GM19035 (cell line): Measurements from ENCODE around the gene ADORA1.

Source experiments
- ATAC-seq: cut with Tn5 transposase; IDR thresholded peaks from one replicate; pipeline ENCODE4 v1.9.1; 2021; ENCODE audit not compliant: unreplicated experiment

The ADORA1 gene

DNA sequence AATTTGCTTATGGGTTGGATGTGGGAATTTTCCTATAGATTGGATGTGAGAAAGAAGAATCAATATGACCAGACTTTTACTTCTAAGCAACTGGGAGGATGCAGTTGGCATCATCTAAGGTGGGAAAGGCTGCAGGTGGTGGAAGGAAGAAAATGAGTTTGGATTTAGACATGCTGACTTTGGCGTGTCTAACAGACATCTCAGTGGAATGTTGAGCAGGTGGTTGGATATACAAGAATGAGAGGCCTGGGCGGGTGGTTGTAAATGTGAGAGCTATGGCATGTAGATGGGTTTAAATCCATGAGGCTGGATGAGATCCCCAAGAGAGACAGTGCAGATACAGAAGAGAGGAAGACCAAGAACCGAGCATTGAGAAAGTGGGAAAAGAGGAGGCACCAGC lies 10.5 kb downstream of the ADORA1 start:
- ATAC-seq, result no peak

DNA sequence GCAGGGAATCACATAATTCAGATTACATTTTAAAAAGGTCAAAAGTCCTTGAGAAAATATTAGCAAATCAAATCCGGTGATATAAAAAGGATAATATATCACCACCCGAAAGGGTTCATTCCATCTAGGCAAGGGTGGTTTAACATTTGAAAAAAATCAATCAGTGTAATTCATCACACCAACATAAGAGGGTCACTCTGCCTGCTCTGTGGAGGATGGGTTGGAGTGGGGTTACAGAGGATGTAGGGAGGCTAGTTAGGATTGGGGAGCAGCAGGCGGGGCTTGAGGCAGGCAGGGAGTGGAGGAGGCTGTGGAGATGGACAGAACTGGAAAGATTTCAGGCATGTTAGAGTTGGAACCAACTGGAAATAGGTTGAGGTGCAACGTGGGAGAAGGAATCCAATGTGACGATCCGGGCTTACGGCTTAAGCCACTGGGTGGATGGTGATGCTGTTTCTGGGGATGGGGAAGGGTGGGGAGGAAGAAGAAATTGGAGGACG lies 12.5 kb downstream of the ADORA1 start:
- no peak for ATAC-seq

DNA sequence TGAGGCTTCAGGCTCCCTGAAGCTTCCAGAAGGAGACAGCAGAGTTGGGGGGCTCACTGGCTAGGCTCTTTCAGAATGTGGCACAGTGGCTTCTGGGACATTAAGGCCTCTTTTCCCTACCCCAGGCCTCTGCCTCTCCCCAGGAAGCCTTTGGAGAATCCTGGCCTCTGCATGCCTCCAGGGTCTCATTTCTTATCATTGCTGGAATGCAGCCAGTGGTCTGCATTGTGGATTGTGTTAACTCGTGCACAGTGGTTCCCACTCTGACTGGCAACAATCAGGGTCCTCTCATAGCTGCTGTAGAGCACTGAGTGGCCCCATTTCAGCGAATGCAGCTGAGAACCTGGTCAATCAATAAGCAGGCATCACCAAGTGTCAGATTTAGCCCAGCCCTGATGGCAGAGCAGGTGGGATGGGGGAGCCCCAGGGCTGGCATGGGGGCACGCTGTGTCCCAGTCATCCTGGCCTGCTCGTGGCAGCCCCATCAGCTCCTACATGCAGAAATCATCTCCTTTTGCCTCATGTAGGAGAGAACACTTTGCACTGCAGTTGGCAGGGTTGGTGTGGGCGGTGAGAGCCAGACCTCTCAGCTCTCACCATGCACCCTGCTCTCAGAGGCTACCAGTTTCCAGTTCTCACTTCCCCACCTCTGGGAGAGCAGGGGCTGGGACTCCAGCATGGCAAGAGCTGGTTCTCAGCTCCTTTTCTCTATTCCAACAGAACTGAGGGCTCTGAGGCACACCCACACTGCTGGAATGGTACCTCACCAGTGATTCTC lies 13.4 kb downstream of the ADORA1 start:
- no peak for ATAC-seq

DNA sequence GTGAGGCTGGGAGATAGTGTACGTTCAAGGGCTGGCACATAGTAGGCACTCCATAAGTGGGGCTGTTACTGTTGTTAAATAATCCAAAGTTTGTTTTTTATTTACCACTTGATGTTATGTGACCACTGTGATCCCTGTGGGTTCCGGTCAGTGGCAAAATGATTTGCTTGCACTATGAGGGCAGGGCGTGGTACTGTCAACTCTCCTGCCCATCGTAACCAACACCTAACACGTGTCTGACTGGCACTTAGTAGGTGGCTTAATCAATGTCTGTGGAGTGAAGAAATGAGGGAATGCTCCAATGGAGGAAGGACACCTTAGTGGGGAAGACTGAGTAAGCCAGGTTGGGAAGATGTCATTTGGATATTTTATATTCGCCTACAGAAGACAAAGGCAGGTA lies 14.6 kb downstream of the ADORA1 start:
- ATAC-seq, result no peak

DNA sequence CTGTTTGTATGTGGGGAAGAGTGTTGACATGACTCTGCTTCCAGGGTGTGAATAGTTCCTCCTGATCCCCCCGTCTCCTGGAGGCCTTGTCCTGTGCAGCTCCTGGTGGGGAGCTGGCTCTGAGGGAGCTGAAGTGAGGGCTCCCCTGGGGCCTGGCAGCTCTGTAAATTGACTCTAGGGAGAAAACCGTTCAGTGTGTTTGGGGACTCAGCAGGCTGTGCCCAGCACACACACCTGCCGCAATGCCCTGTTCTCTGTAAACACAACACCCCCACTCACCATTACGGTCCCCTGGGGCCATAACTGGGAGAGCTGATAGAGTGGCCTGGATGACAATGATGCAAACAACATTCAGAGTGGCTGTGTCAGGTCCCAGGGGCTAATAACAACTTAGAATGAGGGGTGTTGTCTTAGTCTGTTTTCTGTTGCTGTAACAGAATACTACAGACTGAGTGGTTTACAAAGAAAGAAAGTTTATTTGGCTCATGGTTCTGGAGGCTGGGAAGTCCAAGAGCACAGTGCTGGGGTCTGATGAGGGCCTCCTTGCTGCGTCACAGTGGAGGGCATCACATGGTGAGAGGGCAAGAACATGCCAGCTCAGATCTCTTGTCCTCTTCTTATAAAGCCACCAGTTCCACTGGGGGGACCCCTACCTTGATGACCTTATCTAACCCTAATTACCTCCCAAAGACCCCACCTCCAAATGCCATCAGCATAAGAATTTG lies 15.3 kb downstream of the ADORA1 start:
- no peak for ATAC-seq

DNA sequence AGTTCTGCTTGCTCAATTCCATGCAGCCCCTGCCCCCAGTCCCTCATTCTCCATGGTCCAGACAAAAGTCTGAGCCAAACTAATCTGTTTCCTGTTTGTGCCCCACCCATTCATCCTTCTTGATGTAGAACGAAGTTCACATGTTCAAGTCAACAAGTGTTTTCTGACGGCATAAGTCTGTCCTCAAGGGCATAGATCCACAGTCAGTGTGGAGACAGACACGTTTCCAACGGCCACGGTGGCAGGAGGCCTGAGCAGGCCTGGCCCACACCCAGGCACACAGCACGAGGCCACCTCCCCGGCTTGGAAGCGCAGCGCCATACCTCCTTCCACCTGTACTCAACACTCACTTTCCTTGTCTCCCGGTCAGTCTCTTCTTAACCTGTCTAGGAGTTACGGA lies 16.1 kb downstream of the ADORA1 start:
- no peak for ATAC-seq

DNA sequence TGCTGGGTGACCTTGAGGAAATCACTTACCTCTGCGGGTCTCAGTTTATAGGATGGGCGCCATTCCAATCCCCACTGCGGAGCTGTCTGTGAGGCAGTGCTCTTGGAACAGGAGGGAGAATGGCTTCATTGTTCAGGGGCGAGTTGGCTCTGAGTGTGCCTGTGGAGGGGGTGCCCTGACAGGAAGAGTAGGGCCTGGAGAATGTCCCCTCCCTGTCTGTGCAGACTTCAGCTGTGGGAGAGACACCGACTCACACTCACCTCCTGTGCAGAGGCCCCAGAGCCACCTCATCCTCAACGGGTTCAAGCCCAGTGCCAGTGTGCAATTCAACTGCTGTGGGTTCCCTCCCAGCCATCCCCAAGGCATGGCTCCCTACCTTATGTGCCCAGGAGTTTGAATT lies 17.1 kb downstream of the ADORA1 start:
- ATAC-seq, result no peak

DNA sequence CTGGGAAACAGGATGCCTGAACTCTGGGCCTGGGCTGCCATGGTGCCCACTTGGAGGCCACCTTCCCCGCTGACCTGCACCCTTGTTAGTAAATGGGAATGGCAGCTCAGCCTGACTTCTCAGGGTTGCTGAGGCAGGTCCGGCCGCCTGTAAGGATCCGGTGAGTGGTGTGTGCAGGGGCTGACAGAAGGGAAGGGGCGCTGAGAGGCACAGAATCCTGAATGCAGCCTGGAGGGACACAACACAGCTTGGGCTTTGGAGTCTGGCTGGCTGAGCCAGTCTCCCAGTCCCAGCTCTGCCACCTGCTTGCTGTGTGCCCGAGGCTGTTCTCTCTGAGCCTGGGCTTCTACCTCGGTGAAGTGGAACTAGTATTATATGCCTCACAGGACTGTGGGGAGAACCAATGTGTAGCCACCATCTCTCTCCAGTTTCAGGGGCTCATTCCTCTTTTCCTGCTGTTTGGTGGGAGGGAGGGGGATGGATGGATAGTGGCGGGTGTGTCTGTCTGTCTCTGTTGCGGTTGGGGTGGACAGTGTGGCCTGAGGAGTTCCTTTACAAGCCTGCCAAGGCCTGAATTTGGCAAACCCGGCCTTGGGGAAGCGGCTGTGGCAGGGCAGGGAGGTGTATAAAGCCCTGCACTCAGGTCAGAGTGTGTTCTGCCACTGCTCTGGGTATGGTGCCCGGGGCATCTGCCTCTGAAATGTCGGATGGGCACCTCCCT lies 18.0 kb downstream of the ADORA1 start:
- ATAC-seq, result no peak

DNA sequence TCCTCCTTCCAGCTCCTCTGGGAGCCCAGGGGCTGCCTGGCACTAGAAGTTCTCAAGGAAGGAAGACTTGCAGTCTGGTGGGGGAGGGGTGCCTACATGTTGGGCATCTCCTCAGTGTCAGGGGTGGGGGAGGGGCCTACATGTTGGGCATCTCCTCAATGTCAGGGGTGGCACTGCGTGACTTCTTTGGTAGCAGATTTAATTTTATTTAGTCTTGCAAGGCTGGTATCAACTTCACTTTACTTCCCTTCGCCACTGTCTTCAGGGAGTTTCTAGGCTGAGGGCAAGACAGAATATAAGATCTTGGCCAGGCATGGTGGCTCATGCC lies 18.5 kb downstream of the ADORA1 start:
- ATAC-seq, result no peak

DNA sequence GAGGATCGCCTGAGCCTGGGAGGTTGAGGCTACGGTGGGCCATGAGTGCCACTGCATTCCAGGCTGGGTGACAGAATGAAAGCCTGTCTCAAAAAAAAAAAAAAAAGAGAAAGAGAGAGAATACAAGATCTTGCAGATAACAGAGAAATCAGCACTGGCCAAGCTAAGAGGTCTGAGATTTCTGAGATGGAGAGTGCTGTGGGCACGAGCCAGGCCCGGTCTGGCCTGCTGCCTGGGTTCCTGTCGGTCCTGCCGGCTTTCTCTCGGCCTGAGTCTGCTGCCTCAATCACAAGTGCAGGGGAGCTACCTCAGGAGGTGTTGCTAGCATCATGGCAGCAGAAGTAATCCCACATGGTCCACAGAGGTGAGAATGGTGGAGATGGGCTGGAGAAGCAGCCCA lies 19.0 kb downstream of the ADORA1 start:
- ATAC-seq, result no peak

DNA sequence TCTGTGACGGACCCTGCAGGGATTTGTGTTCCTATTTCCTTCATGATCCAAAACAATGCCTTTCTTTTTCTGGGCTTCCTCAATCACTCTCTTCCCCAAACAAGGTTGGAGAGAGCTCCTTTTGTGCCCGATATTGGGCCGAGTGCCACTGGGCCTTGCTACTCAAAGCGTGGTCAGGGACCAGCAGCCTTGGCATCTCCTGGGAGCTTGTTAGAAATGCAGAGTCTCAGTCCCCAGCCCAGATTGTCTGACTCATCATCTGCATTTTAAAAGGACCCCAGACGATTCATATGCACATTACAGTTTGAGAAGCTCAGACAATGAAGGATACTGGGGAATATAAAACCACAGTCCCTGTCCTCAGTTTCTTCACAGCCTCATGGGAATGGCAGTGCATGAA lies 19.9 kb downstream of the ADORA1 start:
- ATAC-seq, result no peak

DNA sequence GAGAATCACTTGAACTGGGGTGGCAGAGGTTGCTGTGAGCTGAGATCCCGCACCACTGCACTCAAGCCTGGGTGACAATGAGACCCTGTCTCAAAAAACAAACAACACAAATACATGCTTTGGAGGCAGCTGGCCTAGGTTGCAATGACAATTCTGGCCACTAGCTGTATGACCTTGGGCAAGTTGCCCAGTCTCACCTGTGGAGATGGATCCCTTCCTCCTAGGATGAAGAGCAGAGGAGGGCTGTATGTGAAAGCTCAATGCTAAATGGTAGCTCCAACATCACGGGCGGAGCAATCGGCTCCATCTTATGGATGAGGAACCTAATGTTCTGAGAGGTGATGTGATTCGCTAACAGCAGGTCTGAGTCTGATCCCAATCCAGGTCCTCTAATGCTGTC lies 20.6 kb downstream of the ADORA1 start:
- no peak for ATAC-seq

DNA sequence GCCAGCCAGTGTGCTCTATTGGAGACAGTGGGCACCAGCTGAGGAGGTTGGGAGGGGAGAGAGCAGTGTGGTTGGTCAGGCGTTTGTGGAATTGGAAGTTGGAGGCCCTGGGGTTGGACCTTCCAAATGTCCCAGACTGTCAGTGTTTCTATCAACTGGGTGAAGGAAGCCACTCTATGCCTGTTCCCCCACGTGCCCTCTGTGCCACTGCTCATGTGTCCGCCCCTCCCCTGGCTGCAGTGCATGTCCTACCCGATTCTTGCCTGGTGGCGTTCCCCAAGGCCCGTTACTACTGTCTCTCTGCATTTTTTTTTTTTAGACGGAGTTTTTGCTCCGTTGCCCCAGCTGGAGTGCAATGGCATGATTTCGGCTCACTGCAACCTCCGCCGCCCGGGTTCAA lies 21.1 kb downstream of the ADORA1 start:
- ATAC-seq, result no peak

DNA sequence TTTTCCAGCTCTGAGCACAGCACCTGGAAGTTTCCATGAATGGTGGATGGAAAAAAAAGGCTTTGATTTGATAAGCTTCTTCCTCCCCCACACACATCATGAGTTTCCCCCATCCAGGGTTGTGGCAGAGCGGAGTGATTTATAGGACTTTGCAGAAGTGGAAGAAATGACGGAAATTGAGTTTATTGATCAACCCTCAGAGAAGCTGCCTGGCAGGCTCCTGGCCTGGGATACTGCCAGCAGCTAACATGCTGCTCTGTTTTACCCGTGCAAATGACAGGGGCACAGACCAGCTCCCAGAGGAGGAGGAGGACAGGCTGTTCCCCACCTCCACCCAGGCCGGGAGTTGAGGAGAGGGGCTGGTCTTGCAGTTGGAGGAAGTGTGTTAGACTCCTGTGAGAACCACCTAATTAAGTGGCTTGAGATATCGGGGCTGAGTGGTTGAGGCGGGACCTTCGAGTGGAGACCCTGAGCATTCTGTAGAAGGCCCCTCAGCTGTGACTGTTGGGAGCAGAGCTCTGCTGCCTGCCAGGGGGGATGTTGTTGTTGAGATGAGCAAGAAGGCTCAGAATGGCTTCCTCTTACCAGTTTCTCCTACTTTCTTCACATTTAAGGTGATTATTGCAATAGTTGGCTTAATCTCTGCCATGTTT lies 21.8 kb downstream of the ADORA1 start:
- ATAC-seq, result no peak

DNA sequence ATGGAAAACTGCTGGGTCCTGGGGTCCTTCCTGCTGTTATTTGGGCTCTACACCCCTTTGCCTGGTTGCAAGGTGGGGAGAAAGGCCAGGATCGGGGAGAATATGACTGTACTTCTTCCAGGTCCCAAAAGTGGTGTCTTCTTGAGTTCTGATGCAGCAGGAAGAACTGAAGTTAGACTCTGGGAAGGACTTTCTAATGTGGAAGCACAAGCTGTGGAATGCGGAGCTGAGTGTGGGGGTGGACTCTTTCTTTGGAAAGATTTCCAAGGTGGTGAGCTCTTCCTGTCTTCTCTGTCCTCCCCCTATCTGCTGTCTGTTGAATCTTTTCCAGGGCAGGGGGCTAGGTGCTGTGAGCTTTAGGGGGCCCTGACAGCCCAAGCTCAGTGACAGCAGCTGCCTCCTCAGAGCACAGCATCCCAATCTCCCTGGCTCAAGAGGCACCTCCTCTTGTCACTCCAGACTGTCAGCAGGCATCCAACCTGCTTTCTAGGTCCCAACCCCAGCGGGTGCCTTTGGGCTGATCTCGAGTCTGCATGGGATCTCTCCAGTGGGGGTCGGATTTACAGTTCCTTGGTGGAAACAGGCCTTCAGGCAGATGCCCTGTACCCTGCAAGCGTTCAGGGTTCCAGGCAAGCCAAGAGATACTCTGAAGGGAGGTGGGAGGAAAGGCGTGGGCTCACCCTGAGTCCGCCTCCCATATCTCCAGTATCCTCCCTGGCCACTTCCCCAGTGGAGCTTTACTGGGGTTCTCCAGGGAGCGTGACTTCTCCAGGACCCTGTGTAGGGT lies 23.2 kb downstream of the ADORA1 start:
- no peak for ATAC-seq

DNA sequence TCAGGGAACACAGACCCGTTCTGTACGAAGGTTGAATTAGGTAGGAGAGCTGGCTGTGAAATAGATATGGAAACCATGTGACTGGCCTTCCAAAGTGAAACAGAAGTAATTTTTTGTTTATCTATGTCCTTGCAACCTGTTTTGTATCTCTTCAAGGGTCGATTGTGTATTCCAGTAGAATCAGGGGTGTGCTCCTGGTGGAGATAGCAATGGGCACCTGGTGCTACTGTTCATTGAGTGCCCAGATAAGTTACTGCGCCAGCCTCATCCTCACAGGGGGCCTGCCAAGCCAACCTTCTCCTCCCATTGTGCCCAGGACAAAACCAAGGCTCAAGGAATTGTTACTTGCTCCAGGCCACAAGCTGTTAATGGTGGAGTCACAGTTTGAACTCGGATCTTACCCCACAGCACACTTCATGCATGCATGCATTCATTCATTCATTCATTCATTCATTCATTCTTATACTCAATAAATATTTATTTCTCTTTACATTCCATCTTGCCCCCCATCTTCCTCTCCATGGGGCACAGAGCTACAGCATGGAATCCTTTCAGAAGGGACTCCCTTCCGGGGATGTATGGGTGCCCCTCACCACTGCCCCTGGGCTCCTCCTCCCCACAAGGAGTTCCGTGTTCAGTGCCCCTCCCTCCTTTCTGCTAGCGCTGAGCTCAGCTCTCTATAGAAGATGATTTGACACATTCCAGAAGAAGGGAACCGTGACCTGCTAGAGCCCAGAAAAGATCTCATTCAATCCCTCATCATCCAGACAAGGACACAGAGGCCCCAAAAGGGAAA lies 24.0 kb downstream of the ADORA1 start:
- ATAC-seq, result no peak

DNA sequence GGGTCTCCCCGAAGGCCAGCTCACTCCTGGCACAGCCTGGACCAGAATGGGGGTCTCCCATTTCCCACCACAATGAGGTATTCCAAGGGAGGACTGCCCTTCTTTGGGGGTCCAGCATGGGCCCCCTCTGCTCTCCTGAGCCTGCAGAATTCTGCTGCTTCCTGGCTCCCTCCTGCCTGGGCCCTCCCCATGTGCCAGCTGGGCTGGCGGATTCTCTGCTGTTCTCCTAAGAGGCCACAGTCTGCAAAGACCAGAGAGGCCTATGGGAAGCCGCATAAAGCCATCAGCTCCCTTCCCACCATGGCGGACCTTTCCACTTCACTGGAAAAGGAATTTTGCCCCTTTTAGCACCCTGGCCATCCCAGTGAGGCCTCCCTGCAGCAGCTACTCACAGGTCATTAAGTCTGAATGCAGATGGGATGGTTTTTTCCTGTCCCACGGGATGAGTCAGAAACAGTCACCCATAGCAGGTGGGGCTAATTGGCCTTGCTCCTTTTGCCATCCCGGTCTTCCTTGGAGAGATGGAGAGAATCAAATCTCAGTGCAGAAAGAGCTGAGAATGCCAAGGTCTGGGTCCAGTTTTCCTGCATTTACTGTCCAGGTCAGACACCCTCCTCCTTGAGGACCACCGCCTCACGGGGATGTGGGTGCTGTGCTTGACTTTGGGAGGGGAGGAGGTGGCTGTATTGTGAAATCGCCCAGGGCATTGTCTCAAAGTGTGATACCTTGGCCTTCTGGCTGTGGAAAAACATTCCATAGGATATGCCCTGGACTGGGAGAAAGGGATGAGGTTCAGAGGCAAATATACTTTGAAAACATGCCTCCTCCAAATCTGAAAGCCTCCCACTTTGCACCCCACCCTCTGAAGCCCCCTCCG lies 24.9 kb downstream of the ADORA1 start:
- no peak for ATAC-seq

DNA sequence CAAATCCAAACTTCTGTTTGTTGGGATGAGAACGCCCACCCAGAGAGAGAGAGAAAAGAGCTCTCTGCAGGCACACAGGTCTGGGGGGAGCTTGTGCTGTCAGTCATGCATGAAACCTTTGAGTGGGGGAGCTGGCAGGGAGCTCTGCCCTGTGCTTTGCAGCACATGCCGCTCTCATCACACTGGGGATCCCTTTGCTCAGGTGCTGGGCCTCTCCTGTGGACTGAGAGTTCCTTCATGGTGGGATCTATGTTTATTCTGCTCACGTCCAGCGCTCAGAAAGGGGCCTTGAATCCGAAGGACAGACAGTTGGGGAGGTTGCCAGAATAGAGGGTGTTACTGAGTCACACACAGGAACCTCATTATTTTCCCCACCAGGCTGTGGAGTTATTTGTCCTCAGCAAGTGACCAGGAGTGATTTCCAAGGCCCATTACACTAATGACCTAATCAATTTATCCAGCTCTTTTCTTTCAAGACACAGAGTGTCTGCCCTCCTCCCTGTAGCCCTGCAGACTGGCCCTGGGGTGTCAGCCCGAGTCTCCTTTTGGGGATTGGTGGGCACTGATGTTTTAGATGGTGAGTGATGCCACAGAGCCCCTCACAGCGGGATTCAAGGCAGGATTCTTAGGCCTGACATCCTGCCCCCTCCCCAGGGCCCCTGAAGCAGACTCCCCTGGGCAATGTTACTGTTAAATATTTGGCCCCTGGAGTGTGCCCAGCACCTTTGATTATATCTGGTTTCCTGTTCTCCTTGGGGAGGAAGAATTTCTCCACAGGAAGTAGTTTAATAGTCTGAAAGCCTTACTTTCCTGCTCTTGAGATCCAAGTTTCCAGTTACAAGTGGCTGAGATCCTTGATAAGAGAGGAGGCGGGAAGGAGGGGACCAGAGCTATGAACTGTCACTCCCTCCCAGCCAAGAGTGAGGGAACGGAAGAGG lies 25.8 kb downstream of the ADORA1 start:
- ATAC-seq, result no peak
